SK-N-SH (cell line): ENCODE results near the gene MACROD2.

Experiments used
- MAX ChIP-seq: IDR thresholded peaks from 2 replicates; pipeline ENCODE4 v1.4.0; 2012; ENCODE audit warnings: low read depth
- POLR2AphosphoS5 ChIP-seq: IDR thresholded peaks from 2 replicates; pipeline ENCODE4 v1.6.1; 2012; ENCODE audit warnings: low read depth, low read length
- REST ChIP-seq: IDR thresholded peaks from 2 replicates; pipeline ENCODE4 v1.6.1; 2012; ENCODE audit warnings: mild to moderate bottlenecking, low read depth, low read length, moderate library complexity
- TF ChIP-seq, protein P1 (sequence below): fragments of 150-350 bp; IDR thresholded peaks from 2 replicates; pipeline ENCODE4 v1.6.1; 2017; ENCODE audit warnings: antibody characterized with exemption, low read length, low read depth, borderline replicate concordance
- TF ChIP-seq, protein P2 (sequence below): fragments of 200-600 bp; sonication (generic); IDR thresholded peaks from 2 replicates; pipeline ENCODE4 v1.6.1; 2017; ENCODE audit warnings: antibody characterized with exemption, mild to moderate bottlenecking, moderate library complexity

DNA sequence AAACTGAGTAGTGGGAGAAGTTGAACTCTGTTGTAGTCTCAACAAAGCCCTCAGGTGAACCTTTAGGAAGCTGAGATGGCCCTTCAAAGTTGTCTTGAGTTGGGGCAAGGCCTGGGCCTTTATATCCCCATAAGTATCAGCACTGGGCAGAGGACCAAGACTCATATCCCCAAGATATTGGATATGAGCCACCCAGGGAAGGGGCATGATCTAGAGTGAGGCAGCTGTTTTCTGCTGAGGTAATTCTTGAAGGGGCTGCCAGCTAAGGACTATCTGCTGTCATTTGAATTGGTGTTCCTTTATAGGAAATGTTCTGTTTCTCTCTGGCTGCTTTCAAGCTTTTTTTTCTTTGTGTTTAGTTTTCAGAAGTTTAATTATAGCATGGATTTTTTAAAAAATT lies 482.8 kb downstream of the MACROD2 start:
- TF ChIP-seq, protein P1, sequence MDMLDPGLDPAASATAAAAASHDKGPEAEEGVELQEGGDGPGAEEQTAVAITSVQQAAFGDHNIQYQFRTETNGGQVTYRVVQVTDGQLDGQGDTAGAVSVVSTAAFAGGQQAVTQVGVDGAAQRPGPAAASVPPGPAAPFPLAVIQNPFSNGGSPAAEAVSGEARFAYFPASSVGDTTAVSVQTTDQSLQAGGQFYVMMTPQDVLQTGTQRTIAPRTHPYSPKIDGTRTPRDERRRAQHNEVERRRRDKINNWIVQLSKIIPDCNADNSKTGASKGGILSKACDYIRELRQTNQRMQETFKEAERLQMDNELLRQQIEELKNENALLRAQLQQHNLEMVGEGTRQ = no peak
- TF ChIP-seq POLR2AphosphoS5 (no peak), REST (no peak), MAX (no peak)
- TF ChIP-seq, protein P2, sequence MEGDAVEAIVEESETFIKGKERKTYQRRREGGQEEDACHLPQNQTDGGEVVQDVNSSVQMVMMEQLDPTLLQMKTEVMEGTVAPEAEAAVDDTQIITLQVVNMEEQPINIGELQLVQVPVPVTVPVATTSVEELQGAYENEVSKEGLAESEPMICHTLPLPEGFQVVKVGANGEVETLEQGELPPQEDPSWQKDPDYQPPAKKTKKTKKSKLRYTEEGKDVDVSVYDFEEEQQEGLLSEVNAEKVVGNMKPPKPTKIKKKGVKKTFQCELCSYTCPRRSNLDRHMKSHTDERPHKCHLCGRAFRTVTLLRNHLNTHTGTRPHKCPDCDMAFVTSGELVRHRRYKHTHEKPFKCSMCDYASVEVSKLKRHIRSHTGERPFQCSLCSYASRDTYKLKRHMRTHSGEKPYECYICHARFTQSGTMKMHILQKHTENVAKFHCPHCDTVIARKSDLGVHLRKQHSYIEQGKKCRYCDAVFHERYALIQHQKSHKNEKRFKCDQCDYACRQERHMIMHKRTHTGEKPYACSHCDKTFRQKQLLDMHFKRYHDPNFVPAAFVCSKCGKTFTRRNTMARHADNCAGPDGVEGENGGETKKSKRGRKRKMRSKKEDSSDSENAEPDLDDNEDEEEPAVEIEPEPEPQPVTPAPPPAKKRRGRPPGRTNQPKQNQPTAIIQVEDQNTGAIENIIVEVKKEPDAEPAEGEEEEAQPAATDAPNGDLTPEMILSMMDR = no peak
